ENCODE data around the gene IRF8.

Gene IRF8

DNA sequence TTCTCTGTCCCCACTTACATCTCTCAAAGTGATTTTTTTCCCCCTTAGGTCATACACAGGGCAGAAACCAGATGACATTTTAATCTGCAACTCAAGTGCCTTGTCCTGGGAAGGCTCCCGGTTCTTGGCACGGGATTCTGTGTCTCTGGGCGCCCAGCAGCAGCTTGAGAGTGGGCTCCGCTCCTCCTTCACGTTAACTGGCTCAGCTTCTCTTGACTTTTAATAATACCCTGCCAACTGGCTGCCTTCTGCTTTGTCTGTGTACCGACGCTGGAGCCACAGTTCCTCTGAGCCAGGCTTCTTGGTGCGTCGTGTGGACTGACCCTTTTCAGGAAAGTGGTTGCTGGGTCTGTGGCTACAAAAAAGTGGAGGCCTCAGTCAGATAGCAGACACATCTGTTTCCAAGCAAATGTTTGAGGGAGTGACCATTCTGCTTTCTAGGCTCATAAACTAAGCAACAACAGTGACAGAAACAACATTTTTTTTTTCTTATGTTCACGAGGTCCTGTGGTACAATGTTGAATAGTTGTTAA is 64.9 kb downstream of the IRF8 start:
- in situ Hi-C loops (cut with HindIII; ENCODE audit: low pct_ligation_motif_present, low pct_unique_long_range_greater_than_20kb, low sequenced_read_pairs): no loop called here
- no peak for DNase-seq

DNA sequence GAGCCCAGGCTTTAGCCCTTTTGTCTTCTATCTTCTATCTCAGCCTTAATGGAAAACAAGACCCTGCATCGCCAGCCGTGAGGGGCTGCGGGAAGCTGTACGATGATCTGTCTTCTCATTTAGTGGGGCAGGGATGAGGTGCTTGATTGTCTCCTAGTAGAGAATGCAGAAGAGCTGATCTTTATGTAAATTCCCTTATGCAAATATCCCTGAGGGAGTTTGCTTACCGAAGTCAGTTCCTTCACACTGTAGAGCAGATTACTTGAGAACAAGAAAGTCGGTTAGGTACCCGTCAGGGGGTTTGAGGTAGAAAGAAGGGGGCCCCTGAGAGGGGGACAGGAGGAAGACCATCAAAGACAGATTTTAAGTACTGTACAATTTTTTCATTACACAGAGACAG is 66.2 kb downstream of the IRF8 start:
- in situ Hi-C loops (cut with HindIII; ENCODE audit: low pct_ligation_motif_present, low pct_unique_long_range_greater_than_20kb, low sequenced_read_pairs): no loop called here
- no peak for DNase-seq

DNA sequence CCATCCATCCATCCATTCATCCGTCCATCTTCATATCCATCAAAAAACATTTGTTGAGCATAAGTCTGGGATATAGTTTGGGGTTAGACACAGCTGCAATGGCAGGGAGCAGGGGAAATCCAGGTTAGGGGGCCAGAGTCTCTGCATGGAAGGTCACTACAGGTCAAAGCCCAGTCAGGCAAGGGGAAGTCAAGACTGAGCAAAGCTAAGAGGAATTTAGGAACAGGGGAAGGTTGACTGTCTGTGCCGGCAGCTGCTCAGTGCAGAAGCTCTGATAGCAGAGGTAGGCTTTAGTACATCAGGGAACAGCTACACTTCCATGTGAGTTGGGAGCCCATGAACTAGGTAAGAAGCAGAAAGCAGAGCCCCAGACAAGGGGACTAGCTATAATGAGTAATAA is 68.1 kb downstream of the IRF8 start:
- no peak for DNase-seq
- in situ Hi-C loops (cut with HindIII; ENCODE audit: low pct_ligation_motif_present, low pct_unique_long_range_greater_than_20kb, low sequenced_read_pairs): no loop called here

- no peak for DNase-seq
- in situ Hi-C loops (cut with HindIII; ENCODE audit: low pct_ligation_motif_present, low pct_unique_long_range_greater_than_20kb, low sequenced_read_pairs): no loop called here
These were observed 69.3 kb downstream of the IRF8 start for GRCh38 chr16:85968041-85968920.

DNA sequence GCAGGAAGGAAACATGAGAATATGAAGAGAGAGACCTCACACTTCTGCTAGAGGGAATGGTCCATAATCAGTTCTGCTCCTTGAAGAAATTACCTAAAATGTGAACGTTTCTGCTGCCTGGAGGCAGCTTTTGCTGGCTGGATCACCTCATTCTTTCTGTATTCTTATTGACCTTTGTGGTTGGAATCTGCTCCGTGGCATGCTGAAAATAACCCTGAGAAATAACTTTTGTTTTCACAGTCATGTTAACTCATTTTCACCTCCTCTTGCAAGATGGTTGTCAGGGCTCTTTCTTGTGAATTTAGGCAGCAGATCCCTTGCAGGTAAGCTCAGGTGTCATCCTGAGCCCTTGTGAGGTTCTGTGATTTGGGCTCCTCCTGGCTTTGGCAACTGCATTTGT is 70.2 kb downstream of the IRF8 start:
- in situ Hi-C loops (cut with HindIII; ENCODE audit: low pct_ligation_motif_present, low pct_unique_long_range_greater_than_20kb, low sequenced_read_pairs): no loop called here
- DNase-seq: no peak

GRCh38 chr16:85969591-85969990 is 70.6 kb downstream of the IRF8 start:
- in situ Hi-C loops (cut with HindIII; ENCODE audit: low pct_ligation_motif_present, low pct_unique_long_range_greater_than_20kb, low sequenced_read_pairs): no loop called here
- no peak for DNase-seq

- in situ Hi-C loops (cut with HindIII; ENCODE audit: low pct_ligation_motif_present, low pct_unique_long_range_greater_than_20kb, low sequenced_read_pairs): no loop called here
These were observed 71.2 kb downstream of the IRF8 start for GRCh38 chr16:85970016-85970733.

DNA sequence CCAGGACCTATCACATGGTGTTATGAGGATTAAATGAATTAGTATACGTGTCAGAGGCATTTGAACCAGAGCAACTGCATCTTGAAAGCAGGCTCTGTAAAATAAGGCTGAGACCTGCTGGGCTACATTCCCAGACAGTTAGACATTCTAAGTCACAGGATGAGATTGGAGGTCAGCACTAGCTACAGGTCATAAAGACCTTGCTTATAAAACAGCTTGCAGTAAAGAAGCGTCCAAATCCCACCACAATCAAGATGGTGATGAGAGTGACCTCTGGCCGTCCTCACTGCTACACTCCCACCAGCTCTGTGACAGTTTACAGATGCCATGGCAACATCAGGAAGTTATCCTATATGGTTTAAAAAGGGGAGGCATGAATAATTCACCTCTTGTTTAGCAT is 71.8 kb downstream of the IRF8 start:
- in situ Hi-C loops (cut with HindIII; ENCODE audit: low pct_ligation_motif_present, low pct_unique_long_range_greater_than_20kb, low sequenced_read_pairs): no loop called here
- no peak for DNase-seq

More at GRCh38 chr16:85970016-85970733, 71.2 kb downstream of the IRF8 start:
- no peak for DNase-seq
